CD4-positive, alpha-beta T cell treated with Interleukin-2 at 100 ng/mL for 4 hours (primary cell): Measurements from ENCODE around the gene LHB.
"Not testable (repeated sequence)": the region's sequence is repeated elsewhere in the genome, so short reads cannot be mapped to it uniquely, and the experiment has no call there.

Experiments
- DNase-seq: peaks from one replicate; pipeline ENCODE4 v3.0.0-alpha.2; 2020; ENCODE audit warnings: low spot score

The LHB gene

GRCh38 chr19:49038111-49038510, 21.2 kb upstream of the LHB start:
- DNase-seq, result not testable (repeated sequence)

- not testable (repeated sequence) for DNase-seq
Measured at GRCh38 chr19:49036815-49037214, 19.9 kb upstream of the LHB start, which contains the start of gene CGB1. CGB1 (minus strand) TSS chr19:49036895; CDS start chr19:49036711, 184 bp downstream.

GRCh38 chr19:49031642-49032301, 14.9 kb upstream of the LHB start, which contains the start of gene CGB2:
CGB2 (plus strand) TSS chr19:49031890; CDS start chr19:49032096, 206 bp downstream.
- peak; percentile 36 for DNase-seq

GRCh38 chr19:49030323-49030722, 13.4 kb upstream of the LHB start:
- not testable (repeated sequence) for DNase-seq

- not testable (repeated sequence) for DNase-seq
Measured at GRCh38 chr19:49029749-49030148, 12.9 kb upstream of the LHB start.

GRCh38 chr19:49028686-49029085, 11.8 kb upstream of the LHB start:
- not testable (repeated sequence) for DNase-seq

- not testable (repeated sequence) for DNase-seq
Measured at GRCh38 chr19:49025599-49025998, 8.7 kb upstream of the LHB start.

GRCh38 chr19:49025088-49025487, 8.2 kb upstream of the LHB start:
- not testable (repeated sequence) for DNase-seq

GRCh38 chr19:49024233-49024632, 7.3 kb upstream of the LHB start, which contains the start of gene CGB3:
CGB3 (minus strand) TSS chr19:49024333; CDS start chr19:49023971, 362 bp downstream.
- DNase-seq, result not testable (repeated sequence)

- no peak for DNase-seq
Measured at GRCh38 chr19:49022116-49022515, 5.2 kb upstream of the LHB start.

GRCh38 chr19:49020931-49021895, 4.3 kb upstream of the LHB start:
- DNase-seq, result no peak

- no peak for DNase-seq
Measured at GRCh38 chr19:49020342-49020741, 3.5 kb upstream of the LHB start.

- peak; percentile 56 for DNase-seq
Measured at GRCh38 chr19:49019242-49019932, 2.5 kb upstream of the LHB start.

- DNase-seq, result not testable (repeated sequence)
Measured at GRCh38 chr19:49018388-49019241, 1.7 kb upstream of the LHB start.

GRCh38 chr19:49017666-49018351, 918 bp upstream of the LHB start:
- peak; percentile 67 for DNase-seq

GRCh38 chr19:49016067-49016839, 638 bp downstream of the LHB start:
- no peak for DNase-seq

- DNase-seq, result no peak
Measured at GRCh38 chr19:49014870-49015255, 2.0 kb downstream of the LHB start.

- DNase-seq, result no peak
Measured at GRCh38 chr19:49014123-49014869, 2.6 kb downstream of the LHB start.

- DNase-seq, result no peak
Measured at GRCh38 chr19:49011194-49011593, 5.7 kb downstream of the LHB start.
